ENCODE measurements around the gene EXOC4. TPM values are rescaled to one million over a fixed set of nuclear protein-coding genes. Genes with fewer than 3 reads are reported as not detected.

EXOC4 gene
- polyA plus RNA-seq, 3 donors from 2014 or later, result 24.2 to 50.1 (median 30.1) TPM

DNA sequence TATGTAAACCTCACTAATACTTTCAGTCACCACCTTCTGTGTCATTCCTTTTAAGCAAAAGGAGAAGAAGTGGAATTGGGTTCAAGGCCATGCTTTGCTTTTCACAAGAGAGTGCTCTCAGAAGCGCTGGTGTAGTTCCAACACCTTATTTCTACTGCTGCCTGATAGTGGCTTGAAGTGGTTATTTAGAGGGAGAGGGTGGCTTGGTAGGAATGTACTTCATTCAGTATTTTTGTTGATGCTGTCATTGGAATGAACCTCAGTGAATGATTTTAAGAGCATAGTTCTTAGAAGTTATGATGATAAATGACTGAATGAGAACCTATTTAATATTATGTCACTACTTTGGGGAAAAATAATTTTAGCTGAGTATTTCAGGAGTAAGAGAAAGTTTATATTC, 396.7 kb downstream of the EXOC4 start:
- Mint-ChIP-seq H3K9me3 (no peaks in the 10 kb centered on the region), H3K36me3 (no peaks in the 10 kb centered on the region), H3K27ac (no peak overlapping the region), H3K27me3 (ENCODE audit: low read depth in 3 of 3) (no peaks in the 10 kb centered on the region), H3K4me3 (no peak overlapping the region), H3K4me1 (peaks cover 2 to 11% of the 10 kb centered on the region in 2 donors)
- DNase-seq, result no peak

DNA sequence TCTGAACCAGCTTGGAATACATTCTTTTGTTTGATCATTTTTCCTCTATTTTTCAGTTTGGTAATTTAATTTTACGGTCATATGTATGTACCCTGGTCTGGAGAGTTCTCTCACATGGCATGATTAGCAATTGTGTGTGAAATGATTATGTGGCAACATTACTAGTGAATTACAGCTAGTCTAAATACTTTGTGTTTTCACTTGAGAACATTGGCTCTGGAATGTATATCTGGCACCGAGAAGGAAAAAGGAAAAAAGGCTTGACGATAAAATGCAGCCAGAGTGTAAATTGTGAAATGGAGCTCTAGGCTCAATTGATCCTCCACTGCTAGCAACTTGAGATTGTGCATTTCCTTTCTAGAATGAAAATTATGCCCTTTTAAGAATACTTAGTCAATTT, 397.2 kb downstream of the EXOC4 start:
- Mint-ChIP-seq H3K36me3 (no peaks in the 10 kb centered on the region), H3K4me3 (no peak overlapping the region), H3K27me3 (ENCODE audit: low read depth in 3 of 3) (no peaks in the 10 kb centered on the region), H3K4me1 (peaks cover 2 to 11% of the 10 kb centered on the region in 2 donors), H3K9me3 (no peaks in the 10 kb centered on the region), H3K27ac (no peak overlapping the region)
- DNase-seq, result no peak

DNA sequence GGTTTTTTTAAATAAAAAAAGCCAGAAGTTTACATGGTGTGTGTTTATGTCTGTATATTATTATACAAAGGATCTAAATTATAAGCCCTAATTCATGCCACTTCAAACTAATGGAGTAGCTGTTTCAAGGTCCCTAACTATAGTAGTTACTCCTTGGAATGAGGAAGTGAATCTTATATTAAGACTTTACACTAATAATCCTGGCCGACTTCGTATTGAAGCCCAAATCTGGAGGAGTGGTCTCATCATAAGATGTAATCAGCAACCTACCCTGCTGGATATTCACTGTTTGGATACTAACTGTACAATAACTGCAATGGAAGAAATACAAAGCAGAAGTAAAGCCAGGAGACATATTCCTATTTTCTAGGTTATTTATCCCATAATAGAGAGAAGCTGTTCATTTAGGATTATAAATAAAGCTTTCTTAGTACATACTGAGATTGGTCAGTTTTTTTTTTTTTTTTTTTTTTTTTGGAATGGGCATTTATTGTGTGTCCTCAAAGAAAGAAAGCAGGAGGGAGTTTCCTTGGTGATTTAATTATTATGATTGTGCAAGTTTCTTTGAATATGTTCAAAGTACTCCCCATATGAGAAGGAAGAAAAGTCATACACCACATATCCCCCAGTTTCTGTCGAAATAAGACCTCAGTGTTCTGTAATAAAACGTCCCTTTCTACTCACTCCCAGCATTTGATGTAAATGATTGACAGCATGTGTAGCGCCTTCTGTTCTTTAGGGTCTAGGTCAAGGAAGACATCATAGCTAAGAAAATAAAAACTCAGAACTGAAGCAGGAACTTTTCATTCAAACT, 397.8 kb downstream of the EXOC4 start:
- no peak overlapping the region for H3K4me3 Mint-ChIP-seq
- no peaks in the 10 kb centered on the region for H3K27me3 Mint-ChIP-seq (ENCODE audit: low read depth in 3 of 3)
- no peaks in the 10 kb centered on the region for H3K36me3 Mint-ChIP-seq
- H3K4me1 Mint-ChIP-seq, result peaks cover 2 to 9% of the 10 kb centered on the region in 2 donors
- no peak overlapping the region for H3K27ac Mint-ChIP-seq
- no peaks in the 10 kb centered on the region for H3K9me3 Mint-ChIP-seq
- no peak for DNase-seq

DNA sequence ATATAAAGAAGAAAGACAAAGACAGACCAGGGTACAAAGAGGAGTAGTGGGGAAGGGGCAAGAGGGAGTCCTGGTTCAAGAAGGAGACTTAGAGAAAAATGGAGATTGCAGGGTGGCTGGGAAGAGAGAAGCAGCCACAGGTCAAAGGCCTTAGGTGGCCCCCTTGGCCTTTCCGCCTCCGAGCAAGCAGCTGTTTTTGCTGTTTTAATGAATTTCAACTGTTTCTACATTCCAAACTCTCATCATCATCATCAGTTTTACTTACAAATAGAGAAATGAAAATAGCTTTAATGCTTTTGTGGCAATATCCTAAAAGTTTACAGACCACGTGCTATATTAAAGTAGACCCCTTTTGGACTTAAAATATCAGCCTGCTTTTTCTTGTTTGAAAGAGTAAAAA, 399.7 kb downstream of the EXOC4 start:
- Mint-ChIP-seq H3K36me3 (no peaks in the 10 kb centered on the region), H3K27me3 (ENCODE audit: low read depth in 3 of 3) (no peaks in the 10 kb centered on the region), H3K4me1 (no peaks in the 10 kb centered on the region), H3K9me3 (no peaks in the 10 kb centered on the region), H3K4me3 (no peak overlapping the region), H3K27ac (no peak overlapping the region)
- DNase-seq, result no peak

DNA sequence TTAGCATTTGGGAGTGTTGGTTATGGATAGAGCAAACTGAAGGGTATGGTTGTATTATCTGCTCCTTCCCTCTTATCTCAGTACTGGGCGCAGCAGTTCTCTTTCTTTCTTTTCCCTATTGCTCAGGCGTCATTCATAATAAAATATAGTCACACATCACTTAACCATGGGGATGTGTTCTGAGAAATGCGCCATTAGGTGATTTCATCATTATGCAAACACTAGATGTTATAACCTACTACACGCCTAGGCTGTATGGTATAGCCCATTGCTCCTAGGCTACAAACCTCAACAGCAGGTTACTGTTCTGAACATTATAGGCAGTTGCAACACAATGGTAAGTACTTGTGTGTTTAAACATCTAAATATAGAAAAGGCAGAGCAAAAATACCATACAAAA, 401.7 kb downstream of the EXOC4 start:
- Mint-ChIP-seq H3K9me3 (no peaks in the 10 kb centered on the region), H3K4me3 (no peak overlapping the region), H3K27ac (no peak overlapping the region), H3K4me1 (peaks cover 5 to 13% of the 10 kb centered on the region in 2 donors), H3K27me3 (ENCODE audit: low read depth in 3 of 3) (no peaks in the 10 kb centered on the region), H3K36me3 (no peaks in the 10 kb centered on the region)
- no peak for DNase-seq

DNA sequence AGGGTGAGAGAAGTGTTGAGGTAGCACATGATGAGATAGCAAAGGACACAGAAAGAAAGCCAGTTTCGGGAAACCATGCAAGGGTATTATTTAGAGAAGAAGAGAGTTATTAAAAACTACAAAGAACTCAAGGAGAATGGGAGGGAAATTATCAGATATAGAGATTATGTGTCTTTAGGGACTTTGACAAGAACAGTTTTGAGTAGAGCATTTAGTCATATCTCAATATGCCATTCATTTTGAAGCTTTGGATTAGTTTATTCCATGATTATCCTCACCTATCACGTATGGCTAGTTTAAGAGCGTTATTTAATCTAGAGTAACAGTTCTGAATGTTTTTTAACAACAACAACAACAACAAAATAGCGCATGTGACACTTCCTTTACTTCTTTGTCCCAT, 409.4 kb downstream of the EXOC4 start:
- H3K27ac Mint-ChIP-seq, result peak overlapping the region in 2 of 6 donors; percentile 4 to 38
- H3K27me3 Mint-ChIP-seq (ENCODE audit: low read depth in 3 of 3), result no peaks in the 10 kb centered on the region
- no peaks in the 10 kb centered on the region for H3K9me3 Mint-ChIP-seq
- H3K4me3 Mint-ChIP-seq, result no peak overlapping the region
- peaks cover 21 to 49% of the 10 kb centered on the region in 2 donors for H3K4me1 Mint-ChIP-seq
- no peak for DNase-seq
- H3K36me3 Mint-ChIP-seq, result peaks cover 11 to 17% (median 16%) of the 10 kb centered on the region in 3 donors

DNA sequence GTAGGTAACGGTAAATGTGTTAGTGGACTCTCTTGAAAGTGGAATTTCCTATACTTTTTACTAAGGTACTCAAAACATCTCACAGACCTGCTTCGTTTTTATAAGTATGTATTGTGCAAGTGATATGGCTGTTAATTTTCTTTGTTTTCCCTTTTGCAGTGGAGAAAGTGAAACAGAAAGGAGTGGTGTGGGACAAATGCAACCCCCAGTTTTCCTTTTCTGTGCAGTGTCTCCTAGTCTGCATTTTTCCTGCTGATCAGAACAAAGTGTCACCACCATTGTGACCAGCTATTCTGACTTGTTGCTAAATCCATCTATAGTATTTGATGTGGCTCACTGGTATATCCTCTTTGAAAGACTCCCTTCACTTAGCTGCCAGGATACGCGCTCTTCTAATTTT, 410.0 kb downstream of the EXOC4 start:
- no peaks in the 10 kb centered on the region for H3K9me3 Mint-ChIP-seq
- peaks cover 11 to 17% (median 16%) of the 10 kb centered on the region in 3 donors for H3K36me3 Mint-ChIP-seq
- no peak for DNase-seq
- H3K4me3 Mint-ChIP-seq, result peak overlapping the region in 2 of 5 donors; percentile 1 to 27
- peaks cover 21 to 47% of the 10 kb centered on the region in 2 donors for H3K4me1 Mint-ChIP-seq
- no peaks in the 10 kb centered on the region for H3K27me3 Mint-ChIP-seq (ENCODE audit: low read depth in 3 of 3)
- peak overlapping the region in 1 of 6 donors; percentile 17 for H3K27ac Mint-ChIP-seq

DNA sequence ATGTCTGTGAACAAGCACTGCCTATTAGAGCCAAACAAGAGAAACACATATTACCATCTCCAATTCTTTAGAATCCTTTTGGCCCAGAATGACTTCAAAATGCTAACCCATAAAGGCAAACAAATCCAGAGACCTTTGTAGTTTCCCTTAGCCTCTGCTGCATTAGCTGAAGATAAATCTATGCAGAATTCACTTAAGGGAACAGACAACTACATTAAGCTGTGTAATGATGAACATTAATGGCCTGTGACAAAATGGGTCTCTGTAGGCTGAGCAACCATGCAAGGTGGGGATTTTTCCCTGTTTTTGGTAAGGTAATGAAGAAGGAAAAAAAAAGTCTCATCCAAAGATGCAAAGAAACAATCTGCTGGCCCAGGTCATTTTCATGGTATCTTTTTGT, 411.6 kb downstream of the EXOC4 start:
- H3K4me1 Mint-ChIP-seq, result peaks cover 25 to 46% of the 10 kb centered on the region in 2 donors
- H3K9me3 Mint-ChIP-seq, result no peaks in the 10 kb centered on the region
- no peaks in the 10 kb centered on the region for H3K27me3 Mint-ChIP-seq (ENCODE audit: low read depth in 3 of 3)

DNA sequence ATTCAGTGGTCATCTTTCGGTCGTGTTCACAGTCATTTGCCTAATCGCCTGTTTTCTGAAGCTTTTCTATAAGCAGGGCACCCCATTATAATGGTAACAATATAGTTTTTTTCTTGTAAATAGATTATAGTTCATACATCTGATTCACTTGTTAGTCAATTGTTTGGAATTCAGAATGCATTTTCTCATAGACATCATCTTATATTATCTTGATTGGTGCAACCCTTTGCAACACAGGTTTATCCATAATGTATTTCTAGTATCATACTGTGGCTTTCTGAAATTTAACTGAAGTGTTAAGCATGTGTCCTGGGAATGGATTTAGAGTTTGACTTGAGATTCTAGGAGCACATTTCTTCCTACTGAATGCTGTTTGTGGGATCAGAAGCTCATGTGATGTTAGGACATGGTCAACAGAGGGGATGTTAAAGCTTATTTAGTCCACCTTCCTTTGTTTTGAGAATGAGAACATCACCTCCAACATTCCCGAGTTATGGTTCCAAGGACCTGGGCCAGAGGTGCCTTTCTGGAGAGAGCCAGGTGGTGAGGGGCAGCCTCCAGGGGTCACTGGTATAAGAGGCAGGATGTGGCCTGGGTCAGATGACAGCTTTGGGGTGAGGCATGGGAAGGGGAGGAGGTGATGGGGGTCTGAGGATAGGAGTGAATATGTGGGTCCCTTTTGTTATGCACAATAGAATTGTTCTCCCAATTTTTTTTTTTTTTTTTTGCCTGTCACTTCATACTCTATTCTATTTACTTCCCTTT, 415.6 kb downstream of the EXOC4 start:
- Mint-ChIP-seq H3K9me3 (no peaks in the 10 kb centered on the region), H3K27me3 (ENCODE audit: low read depth in 3 of 3) (no peaks in the 10 kb centered on the region), H3K36me3 (peaks cover 14 to 24% (median 14%) of the 10 kb centered on the region in 3 donors), H3K4me1 (peaks cover 10 to 25% of the 10 kb centered on the region in 2 donors), H3K4me3 (no peak overlapping the region), H3K27ac (no peak overlapping the region)
- no peak for DNase-seq

More for the DNA sequence above, 411.6 kb downstream of the EXOC4 start:
- Mint-ChIP-seq H3K27ac (no peak overlapping the region), H3K36me3 (peaks cover 11 to 17% (median 16%) of the 10 kb centered on the region in 3 donors), H3K4me3 (no peak overlapping the region)
- no peak for DNase-seq

DNA sequence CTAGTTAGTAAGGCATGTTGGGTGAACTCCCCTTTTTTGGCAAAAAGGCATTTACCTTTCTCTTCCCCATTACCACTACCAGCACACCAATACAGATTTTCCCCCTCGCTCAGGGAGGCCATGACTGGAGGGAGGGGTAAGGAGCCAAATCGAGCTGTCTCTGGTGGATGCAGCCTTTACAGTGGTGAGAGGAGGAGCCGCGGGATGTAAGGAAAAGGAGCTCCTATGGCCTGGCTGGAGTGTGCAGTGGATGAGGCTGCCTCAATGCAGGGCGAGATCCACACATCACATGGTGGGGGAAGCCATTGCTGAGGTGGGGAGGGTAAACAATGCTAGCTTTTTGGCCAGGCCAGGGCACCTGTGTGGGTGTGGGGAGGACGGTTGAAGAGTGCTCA, 416.2 kb downstream of the EXOC4 start:
- H3K27me3 Mint-ChIP-seq (ENCODE audit: low read depth in 3 of 3), result no peaks in the 10 kb centered on the region
- H3K4me1 Mint-ChIP-seq, result peaks cover 9 to 19% of the 10 kb centered on the region in 2 donors
- H3K27ac Mint-ChIP-seq, result no peak overlapping the region
- peaks cover 8 to 22% (median 10%) of the 10 kb centered on the region in 3 donors for H3K36me3 Mint-ChIP-seq
- no peak overlapping the region for H3K4me3 Mint-ChIP-seq
- no peaks in the 10 kb centered on the region for H3K9me3 Mint-ChIP-seq
- no peak for DNase-seq

DNA sequence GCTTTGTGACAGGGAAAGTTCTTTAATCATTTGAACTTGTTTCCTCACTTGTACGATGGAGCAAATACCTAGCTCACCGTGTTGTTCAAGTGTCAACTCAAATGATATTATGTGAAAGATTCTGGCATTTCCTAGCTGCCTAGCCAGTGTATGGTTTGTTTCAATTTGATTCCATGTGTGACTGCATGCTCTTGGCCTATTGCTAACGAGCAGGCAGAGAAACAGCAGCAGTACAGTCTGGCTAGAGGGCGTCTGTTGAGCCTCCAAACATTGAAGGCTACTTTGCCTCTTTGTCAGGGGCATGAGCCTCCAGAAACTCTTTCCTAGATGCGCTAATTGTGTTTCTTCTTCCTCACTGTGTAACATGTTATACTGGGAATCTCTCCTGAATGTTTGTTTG, 417.4 kb downstream of the EXOC4 start:
- H3K36me3 Mint-ChIP-seq, result peaks cover 3 to 18% (median 7%) of the 10 kb centered on the region in 3 donors
- H3K9me3 Mint-ChIP-seq, result no peaks in the 10 kb centered on the region
- no peak for DNase-seq
- H3K4me3 Mint-ChIP-seq, result no peak overlapping the region
- peaks cover 9% of the 10 kb centered on the region in 2 donors for H3K4me1 Mint-ChIP-seq
- H3K27ac Mint-ChIP-seq, result no peak overlapping the region
- no peaks in the 10 kb centered on the region for H3K27me3 Mint-ChIP-seq (ENCODE audit: low read depth in 3 of 3)

DNA sequence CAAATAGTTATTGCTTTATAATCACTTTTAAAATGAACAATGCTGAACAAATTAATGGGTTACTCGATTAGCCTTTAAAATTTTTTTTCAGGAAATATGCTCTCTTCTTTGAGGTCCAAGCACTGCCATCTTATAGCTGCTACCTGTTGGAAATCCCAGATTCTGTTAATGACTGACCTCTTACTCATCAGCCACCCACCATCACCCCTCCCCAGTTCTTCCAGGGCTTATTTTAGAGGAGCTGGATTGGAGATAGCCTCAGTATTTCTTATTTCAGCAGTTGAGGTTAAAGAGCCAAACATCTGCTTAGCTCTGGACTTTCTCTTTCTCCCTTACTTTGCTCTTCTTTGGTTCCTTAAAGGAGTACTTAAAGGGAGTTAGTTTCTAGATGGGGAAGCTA, 420.0 kb downstream of the EXOC4 start:
- Mint-ChIP-seq H3K27me3 (ENCODE audit: low read depth in 3 of 3) (no peaks in the 10 kb centered on the region), H3K9me3 (no peaks in the 10 kb centered on the region), H3K4me3 (no peak overlapping the region), H3K27ac (no peak overlapping the region), H3K4me1 (peaks cover 9% of the 10 kb centered on the region in 2 donors), H3K36me3 (peaks cover 3 to 14% (median 7%) of the 10 kb centered on the region in 3 donors)
- DNase-seq, result no peak

DNA sequence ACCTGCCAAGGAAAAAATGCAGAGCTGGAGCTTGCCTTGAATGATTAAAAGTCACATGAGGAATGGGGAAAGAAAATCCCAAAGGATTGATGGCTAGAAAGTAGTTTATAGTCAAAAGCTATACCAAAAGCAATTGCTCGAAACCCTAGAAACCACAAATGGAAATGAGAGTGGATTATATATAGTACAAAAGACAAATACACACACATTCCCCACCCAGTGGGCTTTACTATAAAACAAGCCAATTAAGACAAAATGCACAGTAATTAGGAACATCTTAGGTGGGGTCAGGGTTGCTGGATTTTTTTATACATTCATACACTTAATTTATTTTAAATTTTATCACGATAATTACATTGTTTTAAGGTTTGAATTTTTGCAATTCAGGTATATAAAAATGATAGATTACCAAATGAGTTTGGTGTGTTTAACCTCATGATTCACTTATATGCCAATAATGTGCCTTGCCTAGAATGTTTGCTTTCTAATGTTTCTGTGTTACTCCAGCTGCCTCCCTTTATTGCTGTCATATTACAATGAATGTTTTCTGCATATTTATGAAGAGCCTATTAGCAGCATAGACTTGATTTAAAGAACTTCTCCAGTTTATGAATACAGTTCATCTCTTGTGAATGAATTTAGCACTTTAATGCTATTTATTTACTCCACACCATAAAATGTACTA, 421.3 kb downstream of the EXOC4 start:
- no peak overlapping the region for H3K27ac Mint-ChIP-seq
- no peak overlapping the region for H3K4me3 Mint-ChIP-seq
- H3K9me3 Mint-ChIP-seq, result no peaks in the 10 kb centered on the region
- no peak for DNase-seq
- H3K27me3 Mint-ChIP-seq (ENCODE audit: low read depth in 3 of 3), result no peaks in the 10 kb centered on the region
- H3K4me1 Mint-ChIP-seq, result peaks cover 0 to under 1% of the 10 kb centered on the region in 2 donors
- H3K36me3 Mint-ChIP-seq, result peaks cover 3 to 14% (median 8%) of the 10 kb centered on the region in 3 donors

All from immature natural killer cell (primary cell).